HCT116 (cell line): ENCODE results near the gene ARL2BP. TPM values are rescaled to one million over a fixed set of nuclear protein-coding genes. Genes with fewer than 3 reads are reported as not detected.

Experiments
- ATAC-seq: fragments of 200-7000 bp; cut with Tn5 transposase; 2 replicates; pipeline ENCODE4 v1.9.1; 2020; ENCODE audit warnings: mild to moderate bottlenecking, moderate library complexity
- BruUV-seq: library from RNA; stranded (reverse); fragments of 400-500 nt; replicated peaks from 2 replicates; lab custom pipeline; 2021; lab: Mats Ljungman, UMichigan
- CTCF ChIA-PET: fragments of 300-600 bp; sonication (Branson Sonifier 250); formaldehyde crosslinking; loops from one replicate; lab custom pipeline; 2021; ENCODE audit warnings: antibody characterized with exemption; lab: Charles Lee
- POLR2A ChIA-PET: fragments of 300-600, 350-600 bp; sonication (Branson Sonifier 250); formaldehyde crosslinking; loops from one replicate; lab custom pipeline; 2021; ENCODE audit warnings: antibody characterized with exemption; lab: Charles Lee
- RAD21 ChIA-PET, 2 experiments: fragments of 300-600 bp; sonication (Branson Sonifier 250); formaldehyde crosslinking; loops; one replicate each; lab custom pipeline; 2023; ENCODE audit warnings: low total read pairs in 2 of 2; ENCODE audit not compliant: uncharacterized antibody in 2 of 2, unreplicated experiment in 2 of 2, low non-redundant PET in 1 of 2; lab: Charles Lee
- DNase-seq: peaks from one replicate; pipeline ENCODE4 v3.0.0-alpha.2; 2010; ENCODE audit warnings: low read depth, low spot score
- H2AFZ ChIP-seq: fragments of 200-600 bp; shearing (Covaris generic), sonication (generic); 2 replicates; pipeline ENCODE4 v1.6.1; 2017; ENCODE audit warnings: low read depth, mixed run types, mixed read lengths, antibody characterized with exemption, low read length; ENCODE audit not compliant: poor library complexity, severe bottlenecking
- H3K27ac ChIP-seq: 2 replicates; pipeline ENCODE4 v1.5.1; 2012; ENCODE audit warnings: low read depth, low read length
- H3K27me3 ChIP-seq: fragments of 200-600 bp; sonication (generic); 2 replicates; pipeline ENCODE4 v1.6.1; 2016; ENCODE audit warnings: mixed run types, low read length, mixed read lengths; ENCODE audit not compliant: insufficient read depth
- H3K36me3 ChIP-seq, 2 experiments: fragments of 200-500 bp in 1 of 2; fragments of 200-600 bp in 1 of 2; sonication (Bioruptor generic) in 1 of 2; sonication (generic) in 1 of 2; 2 replicates each; pipeline versions ENCODE4 v1.5.1 to v1.6.1; 2014 to 2016; ENCODE audit warnings: low read length in 2 of 2, inconsistent platforms in 1 of 2, mixed read lengths in 1 of 2, mixed run types in 1 of 2; ENCODE audit not compliant: insufficient read depth in 2 of 2, control insufficient read depth in 1 of 2
- H3K4me1 ChIP-seq, 2 experiments: fragments of 200-600 bp in 1 of 2; sonication (generic) in 1 of 2; 2 replicates each; pipeline versions ENCODE4 v1.5.1 to v1.6.1; 2012 to 2017; ENCODE audit warnings: low read length in 2 of 2, inconsistent platforms in 1 of 2, mild to moderate bottlenecking in 1 of 2, mixed read lengths in 1 of 2, mixed run types in 1 of 2, moderate library complexity in 1 of 2; ENCODE audit not compliant: insufficient read depth in 2 of 2, control insufficient read depth in 1 of 2
- H3K4me2 ChIP-seq: fragments of 200-600 bp; sonication (generic); 2 replicates; pipeline ENCODE4 v1.6.1; 2017; ENCODE audit warnings: mixed run types, low read length, mixed read lengths
- H3K4me3 ChIP-seq, 2 experiments: fragments of 200-600 bp in 1 of 2; sonication (generic) in 1 of 2; replicated peaks in 1 of 2; 2 replicates each; pipeline ENCODE4 v1.5.1; 2011 to 2016; ENCODE audit warnings: low read length in 2 of 2, control low read depth in 1 of 2, low read depth in 1 of 2, mild to moderate bottlenecking in 1 of 2, mixed read lengths in 1 of 2, mixed run types in 1 of 2
- H3K79me2 ChIP-seq: fragments of 200-600 bp; sonication (generic); 2 replicates; pipeline ENCODE4 v1.6.1; 2017; ENCODE audit warnings: mild to moderate bottlenecking, mixed run types, low read length, moderate library complexity, mixed read lengths; ENCODE audit not compliant: insufficient read depth
- H3K9ac ChIP-seq: fragments of 200-600 bp; sonication (generic); 2 replicates; pipeline ENCODE4 v1.6.1; 2016; ENCODE audit warnings: low read length, mixed read lengths
- H3K9me2 ChIP-seq: fragments of 200-600 bp; sonication (generic), shearing (Covaris generic); 2 replicates; pipeline ENCODE4 v1.6.1; 2017; ENCODE audit warnings: mixed run types, mild to moderate bottlenecking, moderate library complexity; ENCODE audit not compliant: insufficient read depth
- H3K9me3 ChIP-seq, 2 experiments: fragments of 200-500 bp in 1 of 2; fragments of 200-600 bp in 1 of 2; sonication (Bioruptor generic) in 1 of 2; sonication (generic) in 1 of 2; 2 replicates each; pipeline ENCODE4 v1.6.1; 2014 to 2017; ENCODE audit warnings: low read length in 2 of 2, mixed read lengths in 2 of 2, inconsistent platforms in 1 of 2, low read depth in 1 of 2, mild to moderate bottlenecking in 1 of 2, mixed run types in 1 of 2, moderate library complexity in 1 of 2; ENCODE audit not compliant: control insufficient read depth in 1 of 2, insufficient read depth in 1 of 2
- H4K20me1 ChIP-seq: fragments of 200-600 bp; sonication (generic), shearing (Covaris generic); 2 replicates; pipeline ENCODE4 v1.6.1; 2017; ENCODE audit warnings: mixed run types, mild to moderate bottlenecking, moderate library complexity; ENCODE audit not compliant: insufficient read depth
- CEBPB ChIP-seq: IDR thresholded peaks from 2 replicates; pipeline ENCODE4 v1.6.1; 2012; ENCODE audit warnings: low read depth
- EZH2 ChIP-seq: fragments of 200-600 bp; sonication (generic); IDR thresholded peaks from 2 replicates; pipeline ENCODE4 v1.6.1; 2017; ENCODE audit warnings: antibody characterized with exemption, mixed run types
- TCF7L2 ChIP-seq: IDR thresholded peaks from 2 replicates; pipeline ENCODE4 v1.7.0; 2011; ENCODE audit warnings: borderline replicate concordance, inconsistent platforms; ENCODE audit not compliant: insufficient read depth, insufficient read length; ENCODE audit errors: extremely low read depth
- ZNF274 ChIP-seq: fragments of 200-500 bp; sonication (Bioruptor generic); IDR thresholded peaks from 2 replicates; pipeline ENCODE4 v1.6.1; 2014; ENCODE audit warnings: mild to moderate bottlenecking, low read depth, low read length, inconsistent platforms
- intact Hi-C: fragments of 100-400 bp; cut with micrococcal nuclease; formaldehyde crosslinking; loops from 2 replicates; pipeline ENCODE4 v1.10.0; 2022
- total RNA-seq: library from RNA; stranded (reverse); gene quantifications from one replicate; pipeline ENCODE4 v1.2.1, GENCODE V29; 2021; ENCODE audit not compliant: unreplicated experiment
- TF ChIP-seq, protein P1 (sequence below): IDR thresholded peaks from 2 replicates; pipeline ENCODE4 v1.6.1; 2011; ENCODE audit warnings: mild to moderate bottlenecking, low read length, moderate library complexity; ENCODE audit not compliant: insufficient replicate concordance; ENCODE audit errors: extremely low read depth

ARL2BP gene
- total RNA-seq, 1 experiment from 2014 or later: 28.8 TPM

DNA sequence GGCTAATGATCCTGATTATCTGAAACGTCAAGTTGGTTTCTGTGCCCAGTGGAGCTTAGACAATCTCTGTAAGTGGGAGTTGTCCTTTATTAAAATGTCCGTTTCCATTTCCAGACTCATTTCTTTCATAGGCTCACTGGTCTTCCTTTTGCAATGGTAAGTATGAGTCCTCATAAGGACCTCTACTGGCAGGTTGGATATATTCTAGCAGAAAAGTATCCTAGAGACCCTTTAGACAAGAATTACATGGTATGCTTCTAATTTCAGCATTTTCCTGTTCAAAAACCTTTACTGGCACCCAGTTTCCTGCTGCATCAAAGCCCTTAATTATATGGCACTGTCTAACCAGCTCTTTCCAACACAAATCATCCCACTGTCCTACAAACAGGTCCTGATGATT lies 28.1 kb upstream of the ARL2BP start:
- ATAC-seq (no peak), DNase-seq (no peak)
- POLR2A ChIA-PET: no interaction called here
- Histone ChIP-seq H3K9me3 (peaks cover 0 to 16% of the 10 kb centered on the region in 2 experiments; a peak in 1 of 4 replicates), H3K27me3 (no peaks in the 10 kb centered on the region), H3K36me3 (peaks cover 51 to 65% of the 10 kb centered on the region in 2 experiments), H3K9me2 (no peaks in the 10 kb centered on the region; the same call in 1 of the 2 replicates), H3K79me2 (no peaks in the 10 kb centered on the region), H3K27ac (no peak overlapping the region), H3K4me1 (no peaks in the 10 kb centered on the region), H2AFZ (no peak overlapping the region), H4K20me1 (no peaks in the 10 kb centered on the region), H3K9ac (no peak overlapping the region), H3K4me3 (no peak overlapping the region), H3K4me2 (no peak overlapping the region)
- CTCF ChIA-PET: no interaction called here
- TF ChIP-seq, protein P1, sequence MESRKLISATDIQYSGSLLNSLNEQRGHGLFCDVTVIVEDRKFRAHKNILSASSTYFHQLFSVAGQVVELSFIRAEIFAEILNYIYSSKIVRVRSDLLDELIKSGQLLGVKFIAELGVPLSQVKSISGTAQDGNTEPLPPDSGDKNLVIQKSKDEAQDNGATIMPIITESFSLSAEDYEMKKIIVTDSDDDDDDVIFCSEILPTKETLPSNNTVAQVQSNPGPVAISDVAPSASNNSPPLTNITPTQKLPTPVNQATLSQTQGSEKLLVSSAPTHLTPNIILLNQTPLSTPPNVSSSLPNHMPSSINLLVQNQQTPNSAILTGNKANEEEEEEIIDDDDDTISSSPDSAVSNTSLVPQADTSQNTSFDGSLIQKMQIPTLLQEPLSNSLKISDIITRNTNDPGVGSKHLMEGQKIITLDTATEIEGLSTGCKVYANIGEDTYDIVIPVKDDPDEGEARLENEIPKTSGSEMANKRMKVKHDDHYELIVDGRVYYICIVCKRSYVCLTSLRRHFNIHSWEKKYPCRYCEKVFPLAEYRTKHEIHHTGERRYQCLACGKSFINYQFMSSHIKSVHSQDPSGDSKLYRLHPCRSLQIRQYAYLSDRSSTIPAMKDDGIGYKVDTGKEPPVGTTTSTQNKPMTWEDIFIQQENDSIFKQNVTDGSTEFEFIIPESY: no peak
- TF ChIP-seq ZNF274 (peak; percentile 71), TCF7L2 (no peak)
- BruUV-seq: no TSS peak
- RAD21 ChIA-PET: no interaction called here
- intact Hi-C loops: no loop called here

DNA sequence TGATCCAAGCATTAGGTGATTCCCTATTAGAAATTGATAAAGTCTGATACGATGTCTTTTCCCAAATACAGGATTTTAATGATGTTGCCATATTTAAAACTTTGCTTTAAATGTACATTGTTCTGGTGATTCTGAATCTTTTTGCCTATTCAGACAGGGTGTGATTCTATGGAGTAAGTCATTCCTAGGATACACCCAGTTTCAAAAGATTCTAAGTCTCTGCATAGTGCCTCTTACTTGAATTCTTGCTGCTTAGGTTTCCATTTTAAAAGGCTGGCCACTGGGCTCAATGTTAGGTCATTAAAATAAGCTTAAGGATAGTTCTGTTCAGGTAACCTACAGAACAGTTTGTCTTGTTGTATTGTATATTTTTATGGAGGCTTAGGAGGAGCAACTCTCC lies 22.0 kb upstream of the ARL2BP start:
- no peak overlapping the region for H3K27ac ChIP-seq
- no peaks in the 10 kb centered on the region for H4K20me1 ChIP-seq
- no peak for DNase-seq
- H3K4me2 ChIP-seq: no peak overlapping the region
- ChIA-PET CTCF (no interaction called here), POLR2A (no interaction called here), RAD21 (no interaction called here)
- TF ChIP-seq CEBPB (no peak), EZH2 (no peak)
- H3K79me2 ChIP-seq: no peaks in the 10 kb centered on the region
- H3K9ac ChIP-seq: no peak overlapping the region
- no peak overlapping the region for H2AFZ ChIP-seq
- BruUV-seq: no TSS peak
- intact Hi-C loops: no loop called here
- H3K4me1 ChIP-seq: peaks cover 0 to 6% of the 10 kb centered on the region in 2 experiments; a peak in 1 of 4 replicates
- H3K9me3 ChIP-seq: 0 out of 4 replicates have a peak, but pooled peaks cover 0 to 2% of the 10 kb centered on the region in 2 experiments
- no peaks in the 10 kb centered on the region; the same call in 1 of the 2 replicates for H3K9me2 ChIP-seq
- ATAC-seq: no peak
- H3K4me3 ChIP-seq: no peak overlapping the region
- H3K36me3 ChIP-seq: peaks cover 35 to 44% of the 10 kb centered on the region in 2 experiments
- H3K27me3 ChIP-seq: no peaks in the 10 kb centered on the region
